NB4 (cell line): ENCODE results near the gene NFIX.
A peak's percentile ranks its signal among the peaks of the same experiment; 100 is the strongest.

Source experiments
- DNase-seq: peaks from one replicate; pipeline ENCODE4 v3.0.0; 2010; ENCODE audit warnings: low read depth
- H3K4me3 ChIP-seq: one replicate; pipeline ENCODE4 v1.5.1; 2011; ENCODE audit warnings: mild to moderate bottlenecking, low read depth, low read length, moderate library complexity
- MYC ChIP-seq: IDR thresholded peaks from 2 replicates; pipeline ENCODE4 v1.6.1; 2011; ENCODE audit warnings: low read depth, low read length
- POLR2A ChIP-seq: IDR thresholded peaks from 2 replicates; pipeline ENCODE4 v1.6.1; 2011; ENCODE audit warnings: mild to moderate bottlenecking; ENCODE audit not compliant: insufficient read length; ENCODE audit errors: extremely low read depth
- TF ChIP-seq, protein P1 (sequence below): IDR thresholded peaks from one replicate; pipeline ENCODE4 v1.5.1; 2012; ENCODE audit warnings: low read depth, low read length
- TF ChIP-seq, protein P2 (sequence below): IDR thresholded peaks from 2 replicates; pipeline ENCODE4 v1.6.1; 2011; ENCODE audit warnings: low read depth, low read length

Gene NFIX

DNA sequence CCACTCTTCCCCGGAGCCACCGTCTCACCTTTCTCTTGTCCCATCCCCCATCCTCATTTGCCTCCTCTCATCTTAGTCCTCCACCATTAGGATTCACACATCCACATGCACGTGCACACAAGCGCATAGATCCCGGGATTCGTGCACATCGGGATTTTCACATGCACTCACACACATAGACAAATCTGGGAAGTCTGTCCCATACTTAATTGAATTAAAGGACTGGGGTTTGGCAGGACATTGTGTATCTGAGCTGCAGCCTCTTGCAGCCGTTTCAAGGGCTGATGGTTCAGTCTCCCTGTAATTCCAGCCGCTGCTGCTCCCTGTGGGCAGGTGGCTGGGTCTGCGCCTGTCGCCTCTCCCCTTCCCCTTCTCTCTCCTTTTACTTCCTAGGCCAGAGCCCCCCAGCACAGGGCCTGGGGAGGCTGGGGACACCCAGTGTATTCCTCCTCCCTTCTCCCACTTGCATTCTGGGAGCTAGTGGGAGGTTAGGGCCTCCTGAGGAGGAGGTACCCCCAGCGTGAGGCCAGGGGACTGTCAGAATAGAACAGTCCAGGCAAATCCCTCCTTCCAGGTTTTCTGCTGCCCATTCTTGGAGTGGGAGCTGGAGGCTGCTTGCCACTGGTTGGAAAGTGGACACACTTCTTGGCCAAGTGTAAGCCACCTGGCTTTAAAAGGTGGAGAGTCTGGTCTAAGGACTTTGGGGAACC is 63.8 kb downstream of the NFIX start:
- TF ChIP-seq, protein P1, sequence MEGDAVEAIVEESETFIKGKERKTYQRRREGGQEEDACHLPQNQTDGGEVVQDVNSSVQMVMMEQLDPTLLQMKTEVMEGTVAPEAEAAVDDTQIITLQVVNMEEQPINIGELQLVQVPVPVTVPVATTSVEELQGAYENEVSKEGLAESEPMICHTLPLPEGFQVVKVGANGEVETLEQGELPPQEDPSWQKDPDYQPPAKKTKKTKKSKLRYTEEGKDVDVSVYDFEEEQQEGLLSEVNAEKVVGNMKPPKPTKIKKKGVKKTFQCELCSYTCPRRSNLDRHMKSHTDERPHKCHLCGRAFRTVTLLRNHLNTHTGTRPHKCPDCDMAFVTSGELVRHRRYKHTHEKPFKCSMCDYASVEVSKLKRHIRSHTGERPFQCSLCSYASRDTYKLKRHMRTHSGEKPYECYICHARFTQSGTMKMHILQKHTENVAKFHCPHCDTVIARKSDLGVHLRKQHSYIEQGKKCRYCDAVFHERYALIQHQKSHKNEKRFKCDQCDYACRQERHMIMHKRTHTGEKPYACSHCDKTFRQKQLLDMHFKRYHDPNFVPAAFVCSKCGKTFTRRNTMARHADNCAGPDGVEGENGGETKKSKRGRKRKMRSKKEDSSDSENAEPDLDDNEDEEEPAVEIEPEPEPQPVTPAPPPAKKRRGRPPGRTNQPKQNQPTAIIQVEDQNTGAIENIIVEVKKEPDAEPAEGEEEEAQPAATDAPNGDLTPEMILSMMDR, result no peak
- TF ChIP-seq POLR2A, result no peak
- TF ChIP-seq, protein P2, sequence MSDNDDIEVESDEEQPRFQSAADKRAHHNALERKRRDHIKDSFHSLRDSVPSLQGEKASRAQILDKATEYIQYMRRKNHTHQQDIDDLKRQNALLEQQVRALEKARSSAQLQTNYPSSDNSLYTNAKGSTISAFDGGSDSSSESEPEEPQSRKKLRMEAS, result no peak
- TF ChIP-seq MYC, result no peak
- no peak for DNase-seq

DNA sequence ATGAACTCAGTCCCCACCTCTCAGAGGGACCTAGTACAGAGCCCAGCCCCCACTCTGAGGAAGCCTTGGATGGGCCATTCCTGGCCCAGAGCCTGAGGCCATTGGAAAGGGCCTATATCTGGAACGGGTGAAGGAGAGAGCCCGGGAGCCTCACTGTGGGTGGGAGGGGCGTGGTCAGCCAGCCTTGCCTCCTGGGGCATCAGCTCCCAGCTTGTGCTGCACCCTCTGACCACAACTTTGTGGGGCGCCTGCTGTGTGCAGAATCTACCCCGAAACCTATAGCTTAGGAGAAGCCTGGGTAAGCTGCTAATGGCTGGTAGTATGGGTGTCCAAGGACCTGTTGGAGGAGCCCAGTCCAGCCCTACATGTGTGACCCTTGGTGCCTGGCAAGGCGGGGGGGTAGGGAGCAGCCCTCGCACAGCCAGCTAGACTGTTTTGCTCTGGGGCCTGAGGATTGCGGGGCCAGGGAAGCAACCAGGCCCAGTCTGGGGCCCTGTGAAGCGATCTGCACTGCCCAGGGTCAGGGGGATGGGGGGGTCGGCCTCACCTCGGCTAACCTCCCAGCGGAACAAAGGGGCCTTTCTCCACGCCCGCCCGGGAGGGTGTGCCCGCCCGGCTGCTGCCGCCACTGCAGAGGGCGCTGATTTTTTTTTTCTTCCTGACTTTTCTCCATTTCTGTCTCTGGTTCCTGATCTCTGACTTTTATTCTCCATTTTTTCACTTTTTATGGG is 65.1 kb downstream of the NFIX start:
- H3K4me3 ChIP-seq, result no peak overlapping the region
- TF ChIP-seq, protein P2, result no peak
- TF ChIP-seq POLR2A (no peak), MYC (no peak)
- TF ChIP-seq, protein P1, result no peak
- DNase-seq, result peak; percentile 16

More for the DNA sequence above, 63.8 kb downstream of the NFIX start:
- H3K4me3 ChIP-seq, result no peak overlapping the region

DNA sequence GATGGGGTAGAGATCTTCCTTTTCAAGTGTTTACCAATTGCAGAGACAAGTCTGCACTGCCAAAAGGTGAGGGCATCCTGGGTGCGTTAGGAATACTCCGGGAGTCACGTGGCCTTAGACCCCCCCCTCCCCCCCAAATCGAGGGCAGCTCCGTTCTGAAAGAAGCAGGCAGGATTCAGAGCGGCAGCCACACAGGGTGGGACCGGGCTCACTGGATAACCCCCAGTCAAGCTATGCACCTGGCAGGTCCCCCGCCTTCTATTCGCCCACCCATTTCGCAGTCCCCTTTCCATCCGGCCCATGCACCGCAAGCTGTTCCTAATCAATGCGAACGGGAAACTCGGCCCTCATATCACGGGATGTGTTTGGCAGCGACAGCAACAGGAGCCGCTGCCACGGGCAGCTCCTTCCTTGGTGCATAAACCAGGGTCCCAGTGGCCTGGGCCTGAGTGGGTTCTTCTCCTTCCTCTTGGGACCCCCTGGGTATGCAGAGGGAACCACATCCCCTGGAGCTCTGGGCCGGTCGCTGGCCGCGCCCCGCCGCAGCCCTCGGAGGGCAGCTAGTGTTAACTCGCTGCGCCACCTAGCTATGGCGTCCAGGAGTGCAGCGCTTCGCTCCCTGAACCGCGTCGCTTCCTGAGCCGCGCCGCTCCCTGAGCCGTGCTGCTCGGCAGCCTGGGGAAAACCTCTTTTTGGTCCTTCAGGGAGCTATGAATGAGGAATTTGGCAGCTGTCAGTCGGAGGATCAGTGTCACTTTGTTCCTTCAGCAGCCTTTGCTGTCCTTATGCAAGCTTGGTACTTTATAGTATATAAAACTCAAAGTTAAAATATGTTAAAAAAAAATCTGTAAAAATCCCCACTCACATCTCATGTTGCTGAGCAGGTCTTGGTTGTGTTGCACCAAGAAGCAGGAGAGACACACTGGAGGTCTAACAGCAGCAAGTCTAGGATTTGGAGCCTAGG is 66.0 kb downstream of the NFIX start:
- H3K4me3 ChIP-seq, result no peak overlapping the region
- peak; percentile 74 for DNase-seq
- TF ChIP-seq POLR2A, result no peak
- TF ChIP-seq, protein P1, result peak; percentile 86

DNA sequence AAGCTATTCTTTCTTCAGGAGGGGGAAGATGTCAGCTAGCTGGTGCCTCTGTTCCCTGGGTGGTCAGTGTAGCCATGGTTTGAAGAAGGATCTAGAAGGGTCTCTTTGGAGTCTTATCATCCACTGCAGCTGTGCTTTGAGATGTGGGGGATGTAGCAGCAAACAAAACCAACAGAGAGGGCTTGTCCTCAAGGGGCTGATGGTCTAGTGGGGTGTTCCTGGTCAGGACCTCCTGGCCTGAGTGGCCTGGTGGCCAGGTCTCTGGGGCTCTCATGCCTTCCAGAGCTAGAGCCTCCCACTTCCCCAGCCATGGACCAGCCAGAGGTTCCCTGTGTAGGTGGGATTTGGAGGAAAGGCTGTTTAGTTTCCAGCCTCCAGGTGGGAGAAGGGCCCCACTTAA is 67.0 kb downstream of the NFIX start:
- H3K4me3 ChIP-seq, result no peak overlapping the region
- DNase-seq, result no peak
- TF ChIP-seq, protein P1, result no peak
- TF ChIP-seq, protein P2, result no peak
- TF ChIP-seq MYC (no peak), POLR2A (no peak)

DNA sequence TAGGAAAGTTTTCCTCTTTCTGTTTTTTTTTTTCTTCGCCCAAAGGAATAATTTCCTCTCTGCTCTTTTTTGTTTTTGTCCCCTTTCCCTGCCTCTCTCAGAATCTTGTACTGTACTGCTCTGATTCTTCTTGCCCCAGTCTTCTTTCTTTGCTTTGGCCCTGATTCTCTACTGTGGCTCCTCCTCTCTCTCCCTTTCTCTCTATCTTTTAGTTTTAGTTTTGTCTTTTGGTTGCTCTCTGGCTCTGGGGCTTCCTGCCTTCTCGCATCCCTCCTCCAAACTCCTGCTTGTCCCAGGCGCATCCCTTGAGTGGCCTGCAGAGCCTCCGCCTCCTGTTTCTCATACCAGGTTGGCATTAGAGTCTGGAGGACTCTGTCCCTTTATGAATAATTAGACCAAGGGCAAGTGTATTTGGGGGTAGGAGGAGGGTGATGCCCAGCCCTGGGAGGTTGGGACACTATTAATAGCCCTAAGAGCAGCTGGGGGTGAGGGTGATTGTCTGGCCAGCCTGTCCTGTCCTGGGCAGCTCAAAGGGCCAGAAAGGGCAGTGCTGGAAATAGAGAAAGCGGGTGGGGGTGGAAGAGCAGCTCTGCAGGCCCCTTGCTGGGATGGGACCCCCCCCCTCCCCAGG is 68.3 kb downstream of the NFIX start:
- no peak overlapping the region for H3K4me3 ChIP-seq
- no peak for DNase-seq

More for the DNA sequence above, 68.3 kb downstream of the NFIX start:
- no peak for TF ChIP-seq POLR2A
